Mucosa of rectum (tissue), 2 donors: ENCODE results near the gene HNRNPK.

Experiments used
- H3K27ac ChIP-seq, 2 donors: one replicate each; pipeline ENCODE4 v1.7.0; 2013; ENCODE audit warnings: inconsistent platforms in 2 of 2, low read depth in 2 of 2, low read length in 2 of 2
- H3K27me3 ChIP-seq, 2 donors: one replicate each; pipeline ENCODE4 v1.7.0; 2013; ENCODE audit warnings: low read length in 2 of 2; ENCODE audit not compliant: control insufficient read depth in 2 of 2, insufficient read depth in 2 of 2
- H3K36me3 ChIP-seq, 2 donors: one replicate each; pipeline ENCODE4 v1.7.0; 2013; ENCODE audit warnings: low read length in 2 of 2; ENCODE audit not compliant: control insufficient read depth in 2 of 2, insufficient read depth in 2 of 2
- H3K4me1 ChIP-seq, 2 donors: one replicate each; pipeline ENCODE4 v1.7.0; 2013; ENCODE audit warnings: low read length in 2 of 2, mild to moderate bottlenecking in 1 of 2; ENCODE audit not compliant: control insufficient read depth in 2 of 2, insufficient read depth in 2 of 2
- H3K4me3 ChIP-seq, 2 donors: one replicate each; pipeline ENCODE4 v1.7.0; 2013; ENCODE audit warnings: low read length in 2 of 2
- H3K9ac ChIP-seq, 2 donors: one replicate each; pipeline ENCODE4 v1.7.0; 2013; ENCODE audit warnings: low read length in 2 of 2, low read depth in 1 of 2, mild to moderate bottlenecking in 1 of 2
- H3K9me3 ChIP-seq, 2 donors: one replicate each; pipeline ENCODE4 v1.7.0; 2013; ENCODE audit warnings: low read length in 2 of 2; ENCODE audit not compliant: control insufficient read depth in 2 of 2
- donor health status: healthy.
- donor health status: Normal muscosa, but diverticular disease.

HNRNPK gene

DNA sequence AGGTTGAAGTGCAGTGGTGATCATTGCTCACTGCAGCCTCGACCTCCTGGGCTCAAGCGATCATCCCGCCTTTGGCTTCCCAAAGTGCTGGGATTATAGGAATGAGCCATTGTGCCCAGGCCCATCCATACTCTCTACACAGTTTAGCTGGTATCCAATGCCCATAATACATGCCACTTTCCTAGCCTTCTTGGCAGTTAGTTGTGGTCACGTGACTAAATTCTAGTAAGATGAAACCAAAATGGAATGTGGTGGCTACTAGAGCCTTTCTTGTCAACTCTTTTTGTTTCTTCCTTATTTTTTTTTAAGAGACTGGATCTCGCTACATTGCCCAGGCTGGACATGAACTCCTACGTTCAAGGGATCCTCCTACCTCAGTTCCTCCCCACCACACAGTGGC, 43.5 kb downstream of the HNRNPK start:
- no peak overlapping the region for H3K4me3 ChIP-seq
- peaks cover 0 to 5% of the 10 kb centered on the region in 2 donors for H3K36me3 ChIP-seq
- H3K27ac ChIP-seq, result no peak overlapping the region
- H3K9ac ChIP-seq, result no peak overlapping the region
- no peaks in the 10 kb centered on the region for H3K27me3 ChIP-seq
- no peaks in the 10 kb centered on the region for H3K4me1 ChIP-seq
- H3K9me3 ChIP-seq, result no peaks in the 10 kb centered on the region

- no peak overlapping the region for H3K27ac ChIP-seq
- H3K4me3 ChIP-seq, result no peak overlapping the region
- no peak overlapping the region for H3K9ac ChIP-seq
- H3K36me3 ChIP-seq, result no peaks in the 10 kb centered on the region
- H3K9me3 ChIP-seq, result no peaks in the 10 kb centered on the region
- no peaks in the 10 kb centered on the region for H3K4me1 ChIP-seq
- no peaks in the 10 kb centered on the region for H3K27me3 ChIP-seq
Measured at GRCh38 chr9:83935276-83935935, 44.6 kb downstream of the HNRNPK start.

GRCh38 chr9:83934569-83935275, 45.3 kb downstream of the HNRNPK start:
- no peaks in the 10 kb centered on the region for H3K4me1 ChIP-seq
- H3K9me3 ChIP-seq, result no peaks in the 10 kb centered on the region
- H3K4me3 ChIP-seq, result no peak overlapping the region
- H3K27ac ChIP-seq, result peak overlapping the region in 1 of 2 donors; percentile 20
- no peaks in the 10 kb centered on the region for H3K36me3 ChIP-seq
- no peaks in the 10 kb centered on the region for H3K27me3 ChIP-seq
- H3K9ac ChIP-seq, result no peak overlapping the region

GRCh38 chr9:83933790-83934189, 46.2 kb downstream of the HNRNPK start:
- H3K27ac ChIP-seq, result no peak overlapping the region

GRCh38 chr9:83932851-83933250, 47.2 kb downstream of the HNRNPK start:
- Histone ChIP-seq H3K9ac (no peak overlapping the region), H3K27ac (no peak overlapping the region), H3K27me3 (no peaks in the 10 kb centered on the region), H3K36me3 (no peaks in the 10 kb centered on the region), H3K9me3 (no peaks in the 10 kb centered on the region), H3K4me3 (no peak overlapping the region), H3K4me1 (no peaks in the 10 kb centered on the region)

More at GRCh38 chr9:83933790-83934189, 46.2 kb downstream of the HNRNPK start:
- H3K9ac ChIP-seq, result no peak overlapping the region
- no peaks in the 10 kb centered on the region for H3K36me3 ChIP-seq
- H3K4me3 ChIP-seq, result no peak overlapping the region
- H3K4me1 ChIP-seq, result no peaks in the 10 kb centered on the region
- no peaks in the 10 kb centered on the region for H3K9me3 ChIP-seq
- H3K27me3 ChIP-seq, result no peaks in the 10 kb centered on the region

DNA sequence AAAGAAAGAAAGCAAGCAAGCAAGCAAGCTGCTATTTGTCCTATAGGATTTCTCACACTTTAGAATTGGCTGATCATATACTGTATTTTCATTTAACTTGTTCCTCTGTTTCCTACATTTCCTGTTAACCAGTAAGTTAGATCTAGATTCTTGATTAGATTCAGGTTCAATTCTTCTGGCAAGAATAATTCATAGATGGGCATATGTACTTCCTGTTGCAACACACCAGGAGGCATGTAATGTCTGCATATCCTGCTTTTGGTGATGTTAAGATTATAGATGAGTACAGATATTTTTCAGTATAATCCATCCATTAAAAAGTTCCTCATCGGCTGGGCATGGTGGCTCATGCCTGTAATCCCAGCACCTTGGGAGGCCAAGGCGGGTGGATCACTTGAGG, 48.0 kb downstream of the HNRNPK start:
- Histone ChIP-seq H3K4me1 (no peaks in the 10 kb centered on the region), H3K4me3 (no peak overlapping the region), H3K36me3 (no peaks in the 10 kb centered on the region)

DNA sequence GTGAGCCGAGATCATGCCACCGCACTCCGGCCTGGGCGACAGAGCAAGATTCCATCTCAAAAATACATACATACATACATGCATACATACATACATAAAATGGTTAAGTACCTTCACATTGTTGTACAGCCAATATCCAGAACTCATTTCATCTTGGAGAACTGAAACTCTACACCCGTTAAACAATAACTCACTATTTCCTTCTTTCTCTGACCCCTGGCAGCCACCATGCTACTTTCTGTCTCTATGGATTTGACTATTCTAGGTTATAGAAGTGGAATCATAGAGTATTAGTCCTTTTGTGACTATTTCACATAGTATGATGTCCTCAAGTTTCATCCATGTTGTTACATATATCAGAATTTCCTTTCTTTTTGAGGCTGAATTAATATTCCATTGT, 49.1 kb downstream of the HNRNPK start:
- no peak overlapping the region for H3K27ac ChIP-seq

More for the DNA sequence above, 48.0 kb downstream of the HNRNPK start:
- no peaks in the 10 kb centered on the region for H3K27me3 ChIP-seq
- H3K9me3 ChIP-seq, result no peaks in the 10 kb centered on the region
- no peak overlapping the region for H3K27ac ChIP-seq
- H3K9ac ChIP-seq, result no peak overlapping the region

GRCh38 chr9:83927591-83927990, 52.4 kb downstream of the HNRNPK start:
- H3K4me3 ChIP-seq, result no peak overlapping the region
- no peaks in the 10 kb centered on the region for H3K27me3 ChIP-seq
- H3K4me1 ChIP-seq, result no peaks in the 10 kb centered on the region
- H3K9ac ChIP-seq, result no peak overlapping the region
- H3K27ac ChIP-seq, result no peak overlapping the region
- no peaks in the 10 kb centered on the region for H3K36me3 ChIP-seq
- no peaks in the 10 kb centered on the region for H3K9me3 ChIP-seq

More for the DNA sequence above, 49.1 kb downstream of the HNRNPK start:
- H3K9me3 ChIP-seq, result no peaks in the 10 kb centered on the region
- H3K9ac ChIP-seq, result no peak overlapping the region
- no peaks in the 10 kb centered on the region for H3K36me3 ChIP-seq
- H3K4me1 ChIP-seq, result no peaks in the 10 kb centered on the region
- no peak overlapping the region for H3K4me3 ChIP-seq
- H3K27me3 ChIP-seq, result no peaks in the 10 kb centered on the region

DNA sequence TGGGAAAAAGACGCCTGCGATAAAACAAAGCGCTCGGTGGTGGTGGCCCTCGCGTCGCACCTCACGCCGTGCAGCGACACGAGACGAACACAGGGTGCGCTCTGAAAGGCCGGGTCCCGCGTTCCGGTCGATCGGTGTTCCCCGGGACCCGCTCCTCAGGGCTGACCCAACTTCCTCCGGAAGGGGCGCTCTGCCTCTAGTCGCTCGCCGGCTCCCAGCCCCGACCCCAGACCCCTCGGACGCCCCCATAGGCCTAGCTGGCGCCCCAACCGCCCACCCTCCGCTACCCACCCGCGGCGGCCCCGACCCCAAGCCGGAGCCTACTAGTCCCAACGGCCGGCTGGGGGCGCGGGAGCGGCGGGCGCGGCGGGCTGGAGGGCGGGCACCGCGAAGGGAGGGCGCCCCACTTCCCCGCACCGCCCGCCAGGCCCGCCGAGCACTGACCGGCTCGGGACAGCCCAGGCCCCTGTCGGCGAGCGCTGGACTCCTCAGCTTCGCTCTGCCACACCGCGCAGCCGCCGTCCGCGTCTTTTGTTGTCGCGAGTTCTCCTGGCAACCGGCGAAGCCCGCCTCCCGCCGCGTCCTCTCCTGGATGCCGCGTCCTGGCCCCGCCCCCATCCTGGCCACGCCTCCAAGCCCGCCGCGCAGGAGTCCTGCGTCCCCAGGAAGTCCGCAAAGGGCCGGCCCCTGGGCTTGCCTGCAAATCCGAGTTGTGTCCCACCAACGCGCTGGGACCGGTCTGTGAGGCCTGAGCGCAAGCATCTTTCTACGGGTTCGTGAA, 58.9 kb downstream of the HNRNPK start, which contains the start of gene KIF27:
TSS of gene KIF27 (minus strand) at position 506 of the 781 bp plus-strand sequence. CDS start 5,841 bp downstream, outside the sequence.
- Histone ChIP-seq H3K27ac (peak within 1 kb of the TSS; percentile 90 to 91), H3K9me3 (no peaks in the 10 kb centered on the region), H3K4me3 (peak within 1 kb of the TSS; percentile 74 to 79), H3K4me1 (peaks cover 6% of the 10 kb centered on the region in 2 donors), H3K36me3 (no peaks in the 10 kb centered on the region), H3K27me3 (no peaks in the 10 kb centered on the region), H3K9ac (peak within 1 kb of the TSS; percentile 70 to 74)

- H3K9ac ChIP-seq, result peak overlapping the region; percentile 70 to 74
Measured at GRCh38 chr9:83920469-83920926, 59.5 kb downstream of the HNRNPK start.

More at GRCh38 chr9:83920469-83920926, 59.5 kb downstream of the HNRNPK start:
- peaks cover 6% of the 10 kb centered on the region in 2 donors for H3K4me1 ChIP-seq
- H3K9me3 ChIP-seq, result no peaks in the 10 kb centered on the region
- no peaks in the 10 kb centered on the region for H3K36me3 ChIP-seq
- H3K27me3 ChIP-seq, result no peaks in the 10 kb centered on the region
- H3K4me3 ChIP-seq, result peak overlapping the region; percentile 74 to 79
- peak overlapping the region; percentile 90 to 91 for H3K27ac ChIP-seq
